ENCODE results near the gene NBPF3.

NBPF3 gene

DNA sequence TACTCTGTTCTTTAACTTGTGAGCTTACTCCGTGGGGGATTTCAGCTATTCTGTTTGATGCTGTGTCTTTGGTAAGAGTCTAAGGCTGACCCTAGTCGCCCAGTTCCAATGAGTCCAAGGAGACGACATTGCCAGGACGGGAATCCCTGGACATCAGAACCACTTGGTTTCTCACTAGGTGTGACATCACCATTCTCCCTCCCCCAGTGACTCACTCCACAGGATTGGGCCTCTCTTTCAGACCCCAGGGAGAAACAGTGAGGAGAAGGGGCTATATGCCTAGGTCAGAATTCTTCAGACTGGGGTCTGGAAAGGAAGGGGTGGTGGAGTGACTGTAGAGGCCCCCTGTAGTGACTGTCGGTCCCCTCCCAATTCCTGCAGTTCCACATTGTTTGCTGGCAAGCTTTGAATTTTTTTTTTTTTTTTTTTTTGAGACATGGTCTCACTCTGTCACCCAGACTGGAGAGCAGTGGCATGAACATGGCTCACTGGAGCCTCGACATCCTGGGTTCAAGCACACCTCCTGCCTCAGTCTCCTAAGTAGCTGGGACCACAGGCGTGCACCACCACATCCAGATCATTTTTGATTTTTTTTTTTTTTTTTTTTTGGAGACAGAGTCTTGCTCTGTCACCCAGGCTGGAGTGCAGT, 90.6 kb downstream of the NBPF3 start:
- CTCF ChIA-PET = interaction anchor here (0.6 kb wide), 2 partner anchors 70 to 734 kb away, joined by 3 to 5 read pairs; no protein-coding TSS in a partner anchor
- POLR2A ChIA-PET = no interaction called here
- TF ChIP-seq HDGF (IDR thresholded peaks at IDR 0.05; ENCODE audit: borderline replicate concordance) (no peak), ARNT (IDR thresholded peaks at IDR 0.05) (no peak), NFRKB (IDR thresholded peaks at IDR 0.05) (no peak), SP1 (IDR thresholded peaks at IDR 0.05) (no peak), FOXM1 (IDR thresholded peaks at IDR 0.05; ENCODE audit: borderline replicate concordance) (no peak), CTBP1 (IDR thresholded peaks at IDR 0.05; ENCODE audit: borderline replicate concordance) (no peak), PKNOX1 (IDR thresholded peaks at IDR 0.05) (no peak), LEF1 (IDR thresholded peaks at IDR 0.05; ENCODE audit: borderline replicate concordance) (no peak), FOXK2 (IDR thresholded peaks at IDR 0.05) (no peak), ZNF384 (IDR thresholded peaks at IDR 0.05) (no peak), FOXA1 (IDR thresholded peaks at IDR 0.05) (no peak), BHLHE40 (IDR thresholded peaks at IDR 0.05; ENCODE audit: borderline replicate concordance) (no peak), TARDBP (IDR thresholded peaks at IDR 0.05) (no peak)
- DNase-seq (ENCODE audit: extremely low spot score) = no peak

GRCh38 chr1:21531241-21531640, 91.3 kb downstream of the NBPF3 start:
- TF ChIP-seq BHLHE40 (IDR thresholded peaks at IDR 0.05; ENCODE audit: borderline replicate concordance) (no peak), FOXK2 (IDR thresholded peaks at IDR 0.05) (no peak), NFRKB (IDR thresholded peaks at IDR 0.05) (no peak), CTBP1 (IDR thresholded peaks at IDR 0.05; ENCODE audit: borderline replicate concordance) (no peak), LEF1 (IDR thresholded peaks at IDR 0.05; ENCODE audit: borderline replicate concordance) (no peak), ZNF384 (IDR thresholded peaks at IDR 0.05) (no peak), HDGF (IDR thresholded peaks at IDR 0.05; ENCODE audit: borderline replicate concordance) (no peak), TARDBP (IDR thresholded peaks at IDR 0.05) (no peak), FOXA1 (IDR thresholded peaks at IDR 0.05) (no peak), L3MBTL2 (conservative IDR thresholded peaks at IDR 0.05) (no peak), FOXM1 (IDR thresholded peaks at IDR 0.05; ENCODE audit: borderline replicate concordance) (no peak), SUZ12 (IDR thresholded peaks at IDR 0.05) (no peak), PKNOX1 (IDR thresholded peaks at IDR 0.05) (no peak), ELF4 (IDR thresholded peaks at IDR 0.05) (no peak), SP1 (IDR thresholded peaks at IDR 0.05) (no peak), ARNT (IDR thresholded peaks at IDR 0.05) (no peak)
- POLR2A ChIA-PET = no interaction called here
- CTCF ChIA-PET = interaction anchor here (0.6 kb wide), 1 partner anchor 734 kb away, joined by 3 read pairs; no protein-coding TSS in a partner anchor
- DNase-seq (ENCODE audit: extremely low spot score) = no peak

GRCh38 chr1:21532496-21532895, 92.6 kb downstream of the NBPF3 start:
- TF ChIP-seq HDGF (IDR thresholded peaks at IDR 0.05; ENCODE audit: borderline replicate concordance) = no peak
- TF ChIP-seq FOXA1 (IDR thresholded peaks at IDR 0.05) = no peak
- no peak for TF ChIP-seq L3MBTL2 (conservative IDR thresholded peaks at IDR 0.05)
- no peak for TF ChIP-seq CTBP1 (IDR thresholded peaks at IDR 0.05; ENCODE audit: borderline replicate concordance)
- TF ChIP-seq ELF4 (IDR thresholded peaks at IDR 0.05) = no peak
- no peak for TF ChIP-seq SUZ12 (IDR thresholded peaks at IDR 0.05)
- TF ChIP-seq PKNOX1 (IDR thresholded peaks at IDR 0.05) = no peak
- no peak for DNase-seq (ENCODE audit: extremely low spot score)
- ChIA-PET POLR2A (no interaction called here), CTCF (no interaction called here)

GRCh38 chr1:21532992-21533534, 93.1 kb downstream of the NBPF3 start:
- no peak for DNase-seq (ENCODE audit: extremely low spot score)
- TF ChIP-seq SUZ12 (IDR thresholded peaks at IDR 0.05) (no peak), L3MBTL2 (conservative IDR thresholded peaks at IDR 0.05) (no peak), BHLHE40 (IDR thresholded peaks at IDR 0.05; ENCODE audit: borderline replicate concordance) (no peak), FOXM1 (IDR thresholded peaks at IDR 0.05; ENCODE audit: borderline replicate concordance) (no peak), HDGF (IDR thresholded peaks at IDR 0.05; ENCODE audit: borderline replicate concordance) (no peak)
- POLR2A ChIA-PET = no interaction called here
- CTCF ChIA-PET = no interaction called here

DNA sequence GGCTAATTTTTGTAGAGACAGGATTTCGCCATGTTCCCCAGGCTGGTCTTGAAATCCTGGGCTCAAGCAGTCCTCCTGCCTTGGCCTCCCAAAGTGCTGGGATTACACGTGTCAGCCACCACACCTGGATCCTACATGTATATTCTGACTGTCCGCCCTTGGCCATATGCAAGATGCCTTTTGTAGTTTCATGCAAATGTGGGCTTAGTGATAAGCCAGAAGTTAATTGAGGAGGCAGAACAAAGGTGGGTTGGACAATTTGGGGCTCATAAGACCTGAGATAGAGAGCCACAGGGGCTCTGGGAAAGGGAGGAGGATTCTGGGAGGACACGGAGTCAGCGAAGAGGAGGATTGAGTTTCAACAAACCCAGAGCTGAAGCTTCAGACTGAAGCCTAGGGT, 94.2 kb downstream of the NBPF3 start:
- ChIA-PET POLR2A (no interaction called here), CTCF (interaction anchor here (1.2 kb wide), 1 partner anchor 25 kb away, joined by 3 read pairs; no protein-coding TSS in a partner anchor)
- no peak for TF ChIP-seq SUZ12 (IDR thresholded peaks at IDR 0.05)
- TF ChIP-seq PKNOX1 (IDR thresholded peaks at IDR 0.05) = no peak
- TF ChIP-seq FOXM1 (IDR thresholded peaks at IDR 0.05; ENCODE audit: borderline replicate concordance) = no peak
- no peak for TF ChIP-seq CTBP1 (IDR thresholded peaks at IDR 0.05; ENCODE audit: borderline replicate concordance)
- no peak for TF ChIP-seq FOXK2 (IDR thresholded peaks at IDR 0.05)
- TF ChIP-seq SP1 (IDR thresholded peaks at IDR 0.05) = no peak
- TF ChIP-seq ARNT (IDR thresholded peaks at IDR 0.05) = no peak
- no peak for TF ChIP-seq L3MBTL2 (conservative IDR thresholded peaks at IDR 0.05)
- TF ChIP-seq BHLHE40 (IDR thresholded peaks at IDR 0.05; ENCODE audit: borderline replicate concordance) = no peak
- DNase-seq (ENCODE audit: extremely low spot score) = no peak
